Fibroblast of skin of back (primary cell): ENCODE results near the gene AGTR2. TPM values are rescaled to one million over a fixed set of nuclear protein-coding genes. Genes with fewer than 3 reads are reported as not detected.
"Not testable (repeated sequence)": the region's sequence is repeated elsewhere in the genome, so short reads cannot be mapped to it uniquely, and the experiment has no call there.

ENCODE experiments used
- DNase-seq: peaks from one replicate; pipeline ENCODE4 v3.0.0-alpha.2; 2013
- polyA plus RNA-seq, 2 experiments: library from polyadenylated mRNA; unstranded; fragments of 120-200 nt; gene quantifications; one replicate each; pipeline ENCODE4 v1.2.1, GENCODE V29; 2013; ENCODE audit not compliant: insufficient read length in 2 of 2

The AGTR2 gene, protein sequence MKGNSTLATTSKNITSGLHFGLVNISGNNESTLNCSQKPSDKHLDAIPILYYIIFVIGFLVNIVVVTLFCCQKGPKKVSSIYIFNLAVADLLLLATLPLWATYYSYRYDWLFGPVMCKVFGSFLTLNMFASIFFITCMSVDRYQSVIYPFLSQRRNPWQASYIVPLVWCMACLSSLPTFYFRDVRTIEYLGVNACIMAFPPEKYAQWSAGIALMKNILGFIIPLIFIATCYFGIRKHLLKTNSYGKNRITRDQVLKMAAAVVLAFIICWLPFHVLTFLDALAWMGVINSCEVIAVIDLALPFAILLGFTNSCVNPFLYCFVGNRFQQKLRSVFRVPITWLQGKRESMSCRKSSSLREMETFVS
- 0.06 TPM for polyA plus RNA-seq (2013, experiment 1 of 2; ENCODE audit: insufficient read length)
- 0.10 TPM for polyA plus RNA-seq (2013, experiment 2 of 2; ENCODE audit: insufficient read length)

DNA sequence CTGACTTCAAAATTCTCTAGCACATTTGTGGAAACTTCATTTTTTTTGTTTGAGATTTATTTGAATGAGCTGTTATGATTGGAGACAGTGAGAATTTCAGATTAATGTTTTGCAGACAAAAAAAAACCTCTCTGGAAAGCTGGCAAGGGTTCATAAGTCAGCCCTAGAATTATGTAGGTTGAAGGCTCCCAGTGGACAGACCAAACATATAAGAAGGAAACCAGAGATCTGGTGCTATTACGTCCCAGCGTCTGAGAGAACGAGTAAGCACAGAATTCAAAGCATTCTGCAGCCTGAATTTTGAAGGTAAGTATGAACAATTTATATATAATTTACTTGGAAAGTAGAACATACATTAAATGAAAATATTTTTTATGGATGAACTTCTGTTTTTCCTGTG, at the start of gene AGTR2:
AGTR2 (plus strand) TSS at position 234 of the 400 bp plus-strand sequence. CDS start 1,537 bp downstream, outside the sequence.
- no peak for DNase-seq

DNA sequence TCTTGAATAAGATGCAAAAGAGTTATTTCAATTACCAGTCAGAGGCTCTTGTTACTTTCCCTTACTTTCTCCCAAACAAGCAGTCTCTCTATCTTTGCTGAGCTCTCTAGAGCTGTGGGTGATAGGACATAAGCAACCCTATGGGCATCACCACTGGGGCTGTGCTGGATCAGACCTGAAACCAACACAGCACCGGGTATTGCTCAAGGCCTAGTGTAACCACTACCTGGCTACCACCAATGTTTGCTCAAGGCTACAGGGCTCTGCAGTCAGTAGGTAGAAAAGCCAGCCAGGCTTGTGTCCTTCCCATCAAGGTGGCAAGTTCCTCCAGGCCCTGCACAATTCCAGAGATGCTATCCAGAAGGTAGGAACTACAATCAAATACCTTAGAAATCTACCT, 35.3 kb upstream of the AGTR2 start:
- DNase-seq, result no peak

DNA sequence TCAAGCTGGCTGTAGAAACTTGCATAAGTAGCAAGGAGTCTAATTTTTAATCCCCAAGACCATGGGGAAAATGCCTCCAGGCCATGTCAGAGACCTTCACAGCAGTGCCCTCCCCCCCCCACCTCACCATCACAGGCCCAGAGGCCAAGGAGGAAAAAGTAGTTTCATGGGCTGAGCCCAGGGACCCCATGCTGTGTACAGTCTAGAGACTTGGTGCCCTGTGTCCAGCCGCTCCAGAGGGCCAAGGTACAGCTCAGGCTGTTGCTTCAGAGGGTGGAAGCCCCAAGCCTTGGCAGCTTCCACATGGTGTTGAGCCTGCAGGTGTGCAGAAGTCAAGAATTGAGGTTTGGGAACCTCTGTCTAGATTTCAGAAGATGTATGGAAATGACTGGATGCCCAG, 29.3 kb upstream of the AGTR2 start:
- DNase-seq, result not testable (repeated sequence)

DNA sequence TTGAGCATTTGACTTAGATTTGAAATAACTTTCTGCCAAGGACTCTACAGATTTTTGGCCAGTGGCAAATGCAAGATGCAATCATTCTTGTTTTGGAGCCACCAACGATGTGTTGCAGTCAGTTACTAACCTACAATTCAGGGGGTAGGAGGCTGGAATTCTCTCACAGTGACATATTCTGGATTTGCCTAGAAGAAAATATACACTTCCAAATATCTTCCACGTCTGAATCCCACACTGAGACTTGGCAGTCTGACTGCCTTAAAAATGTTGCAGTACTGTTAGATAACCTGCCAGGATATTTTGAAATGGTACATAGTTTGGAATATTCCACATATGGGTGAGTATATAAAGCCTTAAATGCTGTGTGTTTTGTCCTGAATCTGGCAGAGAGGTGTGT, 27.6 kb upstream of the AGTR2 start:
- DNase-seq, result no peak

GRCh38 chrX:116172976-116173375, 2.4 kb downstream of the AGTR2 start:
- no peak for DNase-seq

DNA sequence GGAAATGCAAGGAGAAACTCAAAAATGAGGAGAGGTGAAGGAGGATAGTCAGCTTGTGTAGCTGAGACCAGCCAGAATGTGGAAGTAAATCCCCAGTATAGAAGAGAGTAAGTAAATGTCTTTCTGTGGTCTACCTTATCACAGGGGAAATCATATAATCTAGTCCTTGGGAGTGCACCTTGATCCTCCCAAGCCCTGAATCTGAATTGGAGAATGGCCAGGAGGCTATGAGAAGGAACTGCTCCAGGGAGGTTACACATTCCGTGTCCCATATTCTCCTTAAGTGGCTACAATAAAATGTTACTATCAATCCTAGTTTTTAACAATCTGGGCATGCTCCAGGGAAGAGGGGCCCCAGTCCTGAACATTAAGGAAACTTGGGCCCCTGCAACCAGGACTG, 10.8 kb downstream of the AGTR2 start:
- DNase-seq, result no peak

- no peak for DNase-seq
These were observed 14.6 kb downstream of the AGTR2 start for GRCh38 chrX:116185163-116185562.

DNA sequence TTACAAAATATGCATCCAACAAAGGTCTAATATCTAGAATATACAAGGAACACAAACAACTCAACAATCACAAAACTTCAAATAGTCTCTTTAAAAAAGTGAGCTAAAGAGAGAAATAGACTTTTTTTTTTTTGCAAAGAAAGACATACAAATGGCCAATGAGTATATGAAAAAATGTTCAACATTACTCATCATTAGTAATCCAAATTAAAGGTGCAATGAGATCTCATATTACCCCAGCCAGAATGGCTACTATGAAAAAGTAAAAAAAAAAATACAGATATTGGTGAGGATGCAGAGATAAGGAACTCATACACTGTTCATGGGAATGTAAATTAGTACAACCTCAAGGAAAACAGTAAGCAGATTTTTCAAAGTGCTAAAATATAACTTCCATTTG, 24.1 kb downstream of the AGTR2 start:
- DNase-seq, result no peak

- DNase-seq, result no peak
These were observed 27.7 kb downstream of the AGTR2 start for GRCh38 chrX:116198235-116198634.

- DNase-seq, result no peak
These were observed 28.3 kb downstream of the AGTR2 start for GRCh38 chrX:116198810-116199209.

DNA sequence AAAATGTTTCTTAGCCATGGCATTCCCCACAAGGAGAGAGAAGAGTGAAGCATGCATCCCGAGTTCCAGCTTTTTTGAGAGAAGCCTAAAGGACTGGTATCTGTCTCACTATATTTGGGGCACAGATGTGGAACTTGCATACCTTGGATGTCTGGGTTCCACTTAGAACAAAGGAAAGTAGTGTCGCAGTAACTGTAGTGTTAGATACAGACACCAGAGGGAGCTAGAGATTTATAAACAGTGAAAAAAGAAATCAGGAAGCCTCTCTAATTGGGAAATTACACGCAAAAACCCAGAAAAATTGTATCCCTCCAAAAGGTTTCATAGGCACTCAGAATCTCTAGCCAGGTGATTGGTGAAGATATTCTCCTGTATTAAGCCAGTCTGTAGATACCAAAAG, 34.4 kb downstream of the AGTR2 start:
- DNase-seq, result peak; percentile 1

GRCh38 chrX:116213262-116213661, 42.7 kb downstream of the AGTR2 start:
- no peak for DNase-seq

DNA sequence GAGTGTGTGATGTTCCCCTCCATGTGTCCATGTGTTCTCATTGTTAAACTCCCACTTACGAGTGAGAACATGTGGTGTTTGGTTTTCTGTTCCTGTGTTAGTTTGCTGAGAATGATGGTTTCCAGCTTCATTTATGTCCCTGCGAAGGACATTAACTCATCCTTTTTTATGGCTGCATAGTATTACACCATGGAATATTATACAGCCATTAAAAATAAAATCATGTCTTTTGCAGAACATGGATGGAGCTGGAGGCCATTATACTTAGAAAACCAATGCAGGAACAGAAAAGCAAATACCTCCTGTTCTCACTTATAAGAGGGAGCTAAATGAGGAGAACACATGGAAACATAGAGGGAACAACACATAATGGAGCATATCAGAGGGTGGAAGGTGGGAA, 46.5 kb downstream of the AGTR2 start:
- DNase-seq, result not testable (repeated sequence)
